ENCODE results near the gene MDP1. TPM values are rescaled to one million over a fixed set of nuclear protein-coding genes. Genes with fewer than 3 reads are reported as not detected.
A peak's percentile ranks its signal among the peaks of the same experiment; 100 is the strongest.

Gene MDP1
- total RNA-seq, 1 experiment from 2014 or later, result 23.5 TPM

DNA sequence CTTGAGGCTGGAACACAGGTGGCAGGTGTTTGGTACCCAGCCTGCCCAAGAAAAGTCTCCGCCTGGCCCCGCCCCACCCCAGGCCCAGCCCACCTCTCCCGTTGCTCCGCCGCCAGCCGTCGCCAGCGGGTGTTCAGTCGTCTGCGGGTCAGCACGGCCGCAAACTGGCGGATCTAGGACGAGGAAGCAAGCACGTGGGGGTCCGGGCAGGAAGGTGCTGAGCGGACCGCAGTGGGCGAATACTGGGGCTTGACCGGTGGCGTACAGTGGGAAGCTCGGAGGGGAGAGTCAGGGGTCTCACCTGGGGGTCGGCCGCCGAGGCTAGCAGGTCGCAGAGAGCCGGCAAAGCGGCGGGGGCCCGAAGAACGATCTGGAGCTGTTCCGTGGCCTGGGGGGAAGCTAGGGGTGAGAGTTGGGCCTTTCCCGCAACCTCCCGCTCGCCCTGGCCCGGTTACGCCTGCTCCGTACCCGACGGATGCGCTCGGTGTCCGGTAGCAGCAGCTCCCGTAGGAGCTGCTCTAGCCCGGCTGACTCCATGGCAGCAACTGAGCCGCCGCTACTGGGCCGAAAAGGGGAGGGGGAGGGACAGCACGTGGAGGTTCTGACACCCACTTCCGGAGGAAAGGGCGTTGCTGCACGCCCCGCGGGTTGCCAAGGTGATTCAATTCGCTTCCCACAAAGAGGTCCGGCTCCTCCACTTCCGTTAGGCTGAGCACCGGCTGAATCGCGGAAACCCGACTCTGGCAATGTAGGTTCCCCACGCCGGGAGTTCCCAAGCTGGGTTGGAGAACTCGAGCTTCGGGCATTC is 27.4 kb downstream of the MDP1 start, which contains the start of gene IPO4:
Gene IPO4 (minus strand): TSS at position 566 of the 808 bp plus-strand sequence. CDS start 29 bp downstream, at position 537.
- DNase-seq (ENCODE audit: low read depth), result peak; percentile 88
- in situ Hi-C loops (cut with HindIII; ENCODE audit: low pct_unique_long_range_greater_than_20kb, low sequenced_read_pairs), result no loop called here

- no peak for DNase-seq (ENCODE audit: low read depth)
- in situ Hi-C loops (cut with HindIII; ENCODE audit: low pct_unique_long_range_greater_than_20kb, low sequenced_read_pairs), result no loop called here
These were observed 28.3 kb downstream of the MDP1 start for GRCh38 chr14:24187539-24187915.

DNA sequence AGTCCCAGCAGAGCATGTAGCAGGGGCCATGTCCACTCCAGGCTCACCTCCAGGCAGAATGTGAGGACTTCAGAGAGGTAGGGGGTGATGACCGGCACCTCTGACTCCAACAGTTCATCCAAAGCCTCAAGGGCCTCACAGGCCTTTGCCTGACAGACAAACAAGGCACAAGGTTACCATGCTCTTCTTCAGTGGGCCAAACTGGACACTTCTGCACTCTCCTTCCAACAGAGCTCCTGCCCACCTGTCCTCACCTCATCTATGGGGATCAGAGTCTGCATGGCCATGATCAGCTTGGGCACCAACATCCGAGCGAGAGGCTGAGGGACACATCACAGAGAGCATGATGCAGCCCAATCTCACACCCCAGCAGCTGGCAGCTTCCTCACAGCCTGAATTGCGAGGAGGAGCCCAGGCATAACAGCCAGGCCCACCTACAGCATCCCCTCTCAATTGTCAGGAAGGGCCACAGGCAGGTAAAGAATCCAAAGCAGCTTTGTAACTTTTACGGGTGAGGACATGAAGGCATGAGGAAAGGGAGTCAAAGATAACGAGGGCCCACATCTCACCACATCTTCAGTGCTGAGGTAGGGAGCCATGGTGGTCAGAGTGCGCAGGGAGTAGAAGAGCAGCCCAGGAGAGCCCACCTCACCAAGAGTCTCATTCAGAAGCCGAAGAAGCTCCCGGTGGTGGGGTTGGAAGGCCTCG is 28.9 kb downstream of the MDP1 start:
- no peak for DNase-seq (ENCODE audit: low read depth)
- in situ Hi-C loops (cut with HindIII; ENCODE audit: low pct_unique_long_range_greater_than_20kb, low sequenced_read_pairs), result no loop called here

- in situ Hi-C loops (cut with HindIII; ENCODE audit: low pct_unique_long_range_greater_than_20kb, low sequenced_read_pairs), result no loop called here
- DNase-seq (ENCODE audit: low read depth), result no peak
These were observed 30.1 kb downstream of the MDP1 start for GRCh38 chr14:24185741-24186140.

- DNase-seq (ENCODE audit: low read depth), result no peak
- in situ Hi-C loops (cut with HindIII; ENCODE audit: low pct_unique_long_range_greater_than_20kb, low sequenced_read_pairs), result no loop called here
These were observed 30.8 kb downstream of the MDP1 start for GRCh38 chr14:24185026-24185425.

GRCh38 chr14:24184104-24184970 is 31.5 kb downstream of the MDP1 start:
- no peak for DNase-seq (ENCODE audit: low read depth)
- in situ Hi-C loops (cut with HindIII; ENCODE audit: low pct_unique_long_range_greater_than_20kb, low sequenced_read_pairs), result no loop called here

GRCh38 chr14:24183014-24183481 is 32.8 kb downstream of the MDP1 start:
- in situ Hi-C loops (cut with HindIII; ENCODE audit: low pct_unique_long_range_greater_than_20kb, low sequenced_read_pairs), result no loop called here
- DNase-seq (ENCODE audit: low read depth), result no peak

- no peak for DNase-seq (ENCODE audit: low read depth)
- in situ Hi-C loops (cut with HindIII; ENCODE audit: low pct_unique_long_range_greater_than_20kb, low sequenced_read_pairs), result no loop called here
These were observed 33.6 kb downstream of the MDP1 start for GRCh38 chr14:24182110-24182882.

DNA sequence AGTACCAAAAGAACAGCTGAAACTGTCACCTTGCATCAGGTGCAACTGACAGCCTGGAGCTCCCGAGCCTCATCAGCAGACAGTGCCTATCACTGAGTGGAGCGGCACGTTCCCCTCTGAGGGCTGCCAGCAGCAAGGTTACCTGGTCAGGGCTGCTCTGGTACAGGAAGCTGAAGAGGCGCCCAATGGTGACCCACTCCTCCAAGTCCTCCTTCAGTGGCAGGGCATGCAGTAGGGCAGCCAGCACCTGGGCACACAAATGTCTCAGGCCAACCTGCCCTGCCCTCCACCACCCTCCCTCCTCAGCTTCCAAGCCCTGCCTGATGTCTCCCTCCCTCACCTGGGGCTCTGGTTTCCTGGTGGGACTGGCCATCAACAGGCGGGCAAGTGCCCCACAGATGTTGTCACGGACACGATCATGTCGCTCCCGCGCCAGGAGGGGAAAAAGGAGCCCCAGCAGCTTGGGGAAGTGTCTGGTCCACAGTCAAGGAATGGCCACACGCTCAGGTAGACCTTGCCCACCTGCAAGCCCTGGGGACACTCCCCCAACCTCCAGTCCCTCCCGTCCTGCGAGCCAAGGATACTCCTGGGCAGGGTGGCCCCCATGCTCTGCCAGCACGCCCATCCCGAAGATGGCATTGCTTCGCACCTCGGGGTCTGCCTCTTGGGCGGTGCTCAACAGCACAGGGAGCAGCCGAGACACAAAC is 34.3 kb downstream of the MDP1 start:
- DNase-seq (ENCODE audit: low read depth), result no peak
- in situ Hi-C loops (cut with HindIII; ENCODE audit: low pct_unique_long_range_greater_than_20kb, low sequenced_read_pairs), result no loop called here

DNA sequence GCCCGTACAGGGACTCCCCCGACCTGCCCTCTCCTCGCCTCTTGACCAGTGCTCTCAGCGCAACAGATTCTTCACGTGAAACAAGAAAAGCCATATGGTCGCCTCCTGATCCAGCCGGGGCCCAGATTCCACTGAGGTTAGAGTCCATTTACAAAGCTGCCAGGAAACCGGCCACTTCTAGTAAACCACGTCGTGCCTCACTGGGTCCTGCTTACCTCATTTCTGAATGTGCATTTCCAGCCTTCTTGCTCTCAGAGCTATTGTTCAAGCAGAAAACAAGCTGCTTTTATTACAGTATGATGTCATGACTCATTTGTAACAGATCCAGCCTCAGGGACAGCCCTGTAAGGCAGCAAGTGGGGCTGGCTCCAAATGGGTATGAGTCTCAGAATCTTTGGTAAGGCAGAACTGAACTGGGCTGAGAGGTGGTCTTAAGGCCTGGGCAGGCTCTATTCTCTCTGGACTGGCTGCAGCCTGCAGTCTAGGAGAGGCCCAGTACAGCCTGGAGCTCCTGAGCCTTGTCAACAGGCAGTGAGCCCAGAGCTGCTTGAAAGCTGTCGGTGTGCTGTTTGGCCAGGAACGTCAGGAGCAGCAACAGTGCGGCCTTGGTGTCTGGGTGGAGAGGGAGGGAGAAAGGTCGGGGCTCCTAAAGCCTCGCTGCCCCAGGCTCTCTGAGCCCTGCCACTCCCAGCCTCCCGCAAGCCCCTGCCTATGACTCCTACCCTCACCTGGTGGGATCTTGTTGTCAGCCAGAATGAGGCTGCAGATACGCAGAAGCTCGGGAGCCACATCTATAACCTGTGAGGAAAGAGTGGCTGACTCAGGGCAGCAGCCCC is 35.7 kb downstream of the MDP1 start:
- peak; percentile 68 for DNase-seq (ENCODE audit: low read depth)
- in situ Hi-C loops (cut with HindIII; ENCODE audit: low pct_unique_long_range_greater_than_20kb, low sequenced_read_pairs), result no loop called here

GRCh38 chr14:24179294-24179960 is 36.4 kb downstream of the MDP1 start:
- in situ Hi-C loops (cut with HindIII; ENCODE audit: low pct_unique_long_range_greater_than_20kb, low sequenced_read_pairs), result no loop called here
- no peak for DNase-seq (ENCODE audit: low read depth)

- in situ Hi-C loops (cut with HindIII; ENCODE audit: low pct_unique_long_range_greater_than_20kb, low sequenced_read_pairs), result no loop called here
These were observed 37.3 kb downstream of the MDP1 start for GRCh38 chr14:24178399-24179178.

DNA sequence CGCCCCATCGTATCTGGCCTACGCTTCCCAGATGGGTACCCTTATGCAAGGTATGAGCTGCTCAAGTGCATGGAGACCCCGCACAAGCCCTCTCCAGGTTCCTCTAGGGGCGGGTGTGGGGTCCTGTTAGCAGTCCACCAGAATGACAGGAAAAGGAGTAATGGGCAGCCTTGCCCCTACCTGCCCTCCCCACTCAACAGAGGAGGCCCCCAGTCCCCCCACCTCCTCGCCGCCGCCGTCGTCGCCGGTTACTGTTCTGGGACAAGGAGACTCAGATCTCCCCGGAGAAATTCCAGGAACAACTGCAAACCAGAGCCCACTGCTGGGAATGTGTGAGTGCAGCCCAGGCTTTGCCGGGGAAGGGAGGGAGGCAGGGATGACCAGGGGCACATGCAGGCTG is 38.0 kb downstream of the MDP1 start:
- in situ Hi-C loops (cut with HindIII; ENCODE audit: low pct_unique_long_range_greater_than_20kb, low sequenced_read_pairs), result no loop called here
- DNase-seq (ENCODE audit: low read depth), result no peak

More at GRCh38 chr14:24178399-24179178, 37.3 kb downstream of the MDP1 start:
- DNase-seq (ENCODE audit: low read depth), result no peak

- in situ Hi-C loops (cut with HindIII; ENCODE audit: low pct_unique_long_range_greater_than_20kb, low sequenced_read_pairs), result no loop called here
- DNase-seq (ENCODE audit: low read depth), result no peak
These were observed 38.6 kb downstream of the MDP1 start for GRCh38 chr14:24177041-24177825.

DNA sequence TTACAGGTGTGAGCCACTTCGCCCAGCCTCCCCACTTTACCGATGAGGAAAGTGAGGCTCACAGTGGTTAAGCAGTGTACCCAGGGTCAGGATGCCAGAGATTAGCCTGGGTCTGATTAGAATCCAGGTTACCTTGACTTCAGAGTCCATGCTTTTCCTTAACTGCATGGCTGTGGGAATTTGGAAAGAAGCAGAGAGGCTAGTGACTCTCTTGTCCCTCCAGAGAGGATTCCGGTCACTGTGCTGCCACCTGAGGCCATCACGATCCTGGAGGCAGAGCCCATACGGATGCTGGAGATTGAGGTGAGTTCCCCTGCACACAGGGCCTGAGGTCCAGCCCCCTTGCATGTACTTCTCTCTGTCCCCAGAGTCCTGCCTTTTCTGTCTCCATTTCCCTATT is 39.3 kb downstream of the MDP1 start:
- no peak for DNase-seq (ENCODE audit: low read depth)
- in situ Hi-C loops (cut with HindIII; ENCODE audit: low pct_unique_long_range_greater_than_20kb, low sequenced_read_pairs), result no loop called here

Data from Caki2 (cell line).